ENCODE measurements around the gene DCHS2. TPM values are rescaled to one million over a fixed set of nuclear protein-coding genes. Genes with fewer than 3 reads are reported as not detected.

DCHS2 gene
- total RNA-seq, 1 experiment from 2014 or later, result 0.40 TPM

GRCh38 chr4:154384012-154384411 is 107.6 kb downstream of the DCHS2 start:
- no peak for DNase-seq (ENCODE audit: low read depth)

- no peak for DNase-seq (ENCODE audit: low read depth)
Observed at GRCh38 chr4:154376486-154376885, 115.1 kb downstream of the DCHS2 start.

- no peak for DNase-seq (ENCODE audit: low read depth)
Observed at GRCh38 chr4:154368060-154368459, 123.5 kb downstream of the DCHS2 start.

GRCh38 chr4:154367659-154368058 is 123.9 kb downstream of the DCHS2 start:
- DNase-seq (ENCODE audit: low read depth), result no peak

GRCh38 chr4:154366956-154367355 is 124.6 kb downstream of the DCHS2 start:
- DNase-seq (ENCODE audit: low read depth), result no peak

- DNase-seq (ENCODE audit: low read depth), result no peak
Observed at GRCh38 chr4:154364066-154364845, 127.3 kb downstream of the DCHS2 start.

- DNase-seq (ENCODE audit: low read depth), result no peak
Observed at GRCh38 chr4:154361450-154361849, 130.1 kb downstream of the DCHS2 start.

- DNase-seq (ENCODE audit: low read depth), result no peak
Observed at GRCh38 chr4:154360491-154360890, 131.1 kb downstream of the DCHS2 start.

- DNase-seq (ENCODE audit: low read depth), result no peak
Observed at GRCh38 chr4:154354883-154355282, 136.7 kb downstream of the DCHS2 start.

GRCh38 chr4:154349829-154350228 is 141.8 kb downstream of the DCHS2 start:
- DNase-seq (ENCODE audit: low read depth), result no peak

- DNase-seq (ENCODE audit: low read depth), result no peak
Observed at GRCh38 chr4:154348657-154349056, 142.9 kb downstream of the DCHS2 start.

- no peak for DNase-seq (ENCODE audit: low read depth)
Observed at GRCh38 chr4:154345359-154345758, 146.2 kb downstream of the DCHS2 start.

GRCh38 chr4:154344686-154345085 is 146.9 kb downstream of the DCHS2 start:
- DNase-seq (ENCODE audit: low read depth), result no peak

GRCh38 chr4:154343651-154344050 is 147.9 kb downstream of the DCHS2 start:
- DNase-seq (ENCODE audit: low read depth), result no peak

GRCh38 chr4:154341448-154341847 is 150.2 kb downstream of the DCHS2 start:
- no peak for DNase-seq (ENCODE audit: low read depth)

- no peak for DNase-seq (ENCODE audit: low read depth)
Observed at GRCh38 chr4:154335588-154335987, 156.0 kb downstream of the DCHS2 start.

- peak; percentile 20 for DNase-seq (ENCODE audit: low read depth)
Observed at GRCh38 chr4:154332681-154333421, 158.7 kb downstream of the DCHS2 start.

- no peak for DNase-seq (ENCODE audit: low read depth)
Observed at GRCh38 chr4:154329939-154330338, 161.7 kb downstream of the DCHS2 start.

GRCh38 chr4:154329268-154329868 is 162.2 kb downstream of the DCHS2 start:
- no peak for DNase-seq (ENCODE audit: low read depth)

- DNase-seq (ENCODE audit: low read depth), result no peak
Observed at GRCh38 chr4:154328030-154328429, 163.6 kb downstream of the DCHS2 start.

GRCh38 chr4:154320521-154320920 is 171.1 kb downstream of the DCHS2 start:
- DNase-seq (ENCODE audit: low read depth), result no peak

- no peak for DNase-seq (ENCODE audit: low read depth)
Observed at GRCh38 chr4:154319736-154320135, 171.9 kb downstream of the DCHS2 start.
